ENCODE measurements around the gene CCDC178. TPM values are rescaled to one million over a fixed set of nuclear protein-coding genes. Genes with fewer than 3 reads are reported as not detected.

The CCDC178 gene
- total RNA-seq, 2 donors from 2014 or later, result 0.22 to 0.29 TPM

- no peaks in the 10 kb centered on the region for H3K4me1 Mint-ChIP-seq
- H3K9me3 Mint-ChIP-seq, result no peaks in the 10 kb centered on the region
- H3K4me3 Mint-ChIP-seq, result no peak overlapping the region
- H3K36me3 ChIP-seq (ENCODE audit: control insufficient read depth, insufficient read depth, low read length), result no peaks in the 10 kb centered on the region
- H3K27ac ChIP-seq (ENCODE audit: low read depth, low read length), result no peak overlapping the region
- no peaks in the 10 kb centered on the region for H3K4me1 ChIP-seq (ENCODE audit: control insufficient read depth, insufficient read depth, low read length)
- no peak overlapping the region for H3K27ac Mint-ChIP-seq
- no peak overlapping the region for H3K9ac ChIP-seq (ENCODE audit: extremely low read depth, low read length, poor library complexity, severe bottlenecking)
- TF ChIP-seq, protein P1, sequence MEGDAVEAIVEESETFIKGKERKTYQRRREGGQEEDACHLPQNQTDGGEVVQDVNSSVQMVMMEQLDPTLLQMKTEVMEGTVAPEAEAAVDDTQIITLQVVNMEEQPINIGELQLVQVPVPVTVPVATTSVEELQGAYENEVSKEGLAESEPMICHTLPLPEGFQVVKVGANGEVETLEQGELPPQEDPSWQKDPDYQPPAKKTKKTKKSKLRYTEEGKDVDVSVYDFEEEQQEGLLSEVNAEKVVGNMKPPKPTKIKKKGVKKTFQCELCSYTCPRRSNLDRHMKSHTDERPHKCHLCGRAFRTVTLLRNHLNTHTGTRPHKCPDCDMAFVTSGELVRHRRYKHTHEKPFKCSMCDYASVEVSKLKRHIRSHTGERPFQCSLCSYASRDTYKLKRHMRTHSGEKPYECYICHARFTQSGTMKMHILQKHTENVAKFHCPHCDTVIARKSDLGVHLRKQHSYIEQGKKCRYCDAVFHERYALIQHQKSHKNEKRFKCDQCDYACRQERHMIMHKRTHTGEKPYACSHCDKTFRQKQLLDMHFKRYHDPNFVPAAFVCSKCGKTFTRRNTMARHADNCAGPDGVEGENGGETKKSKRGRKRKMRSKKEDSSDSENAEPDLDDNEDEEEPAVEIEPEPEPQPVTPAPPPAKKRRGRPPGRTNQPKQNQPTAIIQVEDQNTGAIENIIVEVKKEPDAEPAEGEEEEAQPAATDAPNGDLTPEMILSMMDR (conservative IDR thresholded peaks at IDR 0.05), result no peak
- H3K36me3 Mint-ChIP-seq (ENCODE audit: low read depth), result no peaks in the 10 kb centered on the region
- peaks cover 3% of the 10 kb centered on the region for H3K27me3 Mint-ChIP-seq (ENCODE audit: insufficient read depth)
- H3K4me3 ChIP-seq (ENCODE audit: low read length), result no peak overlapping the region
- no peaks in the 10 kb centered on the region for H3K27me3 ChIP-seq (ENCODE audit: control insufficient read depth, insufficient read depth, low read length, poor library complexity, severe bottlenecking)
- WGBS, 2 experiments (ENCODE audit: insufficient coverage in 1 of 2, insufficient read length in 1 of 2), result no CpG with 5 or more reads among the region's 2 CpGs
- no peak for DNase-seq
- H3K9me3 ChIP-seq (ENCODE audit: control insufficient read depth, low read length), result no peaks in the 10 kb centered on the region
Measured at GRCh38 chr18:33076601-33077000, 363.9 kb downstream of the CCDC178 start.

DNA sequence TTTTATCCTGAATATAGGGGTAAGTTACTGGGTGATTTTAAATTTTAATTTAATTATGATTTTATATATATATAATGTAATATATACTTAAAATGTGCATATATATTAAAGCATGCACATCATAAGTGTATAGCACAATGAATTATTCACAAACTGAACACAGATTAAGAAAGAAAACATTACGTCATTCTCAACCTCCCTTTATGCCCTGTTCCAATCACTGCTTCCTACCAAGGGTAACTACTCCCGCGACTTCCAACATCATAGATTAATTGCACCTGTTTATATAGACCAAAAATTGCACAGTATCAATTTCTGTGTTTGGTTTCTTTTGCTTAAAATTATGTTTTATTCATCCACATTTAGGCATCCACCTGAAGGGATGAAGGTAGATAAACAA is 366.4 kb downstream of the CCDC178 start:
- DNase-seq, result no peak
- Mint-ChIP-seq H3K9me3 (no peaks in the 10 kb centered on the region), H3K4me1 (no peaks in the 10 kb centered on the region), H3K36me3 (ENCODE audit: low read depth) (no peaks in the 10 kb centered on the region), H3K4me3 (no peak overlapping the region), H3K27ac (no peak overlapping the region), H3K27me3 (ENCODE audit: insufficient read depth) (no peaks in the 10 kb centered on the region)
- TF ChIP-seq, protein P1 (conservative IDR thresholded peaks at IDR 0.05), result no peak
- Histone ChIP-seq H3K27ac (ENCODE audit: low read depth, low read length) (no peak overlapping the region), H3K27me3 (ENCODE audit: control insufficient read depth, insufficient read depth, low read length, poor library complexity, severe bottlenecking) (no peaks in the 10 kb centered on the region), H3K4me3 (ENCODE audit: low read length) (no peak overlapping the region), H3K36me3 (ENCODE audit: control insufficient read depth, insufficient read depth, low read length) (no peaks in the 10 kb centered on the region), H3K4me1 (ENCODE audit: control insufficient read depth, insufficient read depth, low read length) (no peaks in the 10 kb centered on the region), H3K9me3 (ENCODE audit: control insufficient read depth, low read length) (no peaks in the 10 kb centered on the region), H3K9ac (ENCODE audit: extremely low read depth, low read length, poor library complexity, severe bottlenecking) (no peak overlapping the region)
- WGBS, 2 experiments (ENCODE audit: insufficient coverage in 1 of 2, insufficient read length in 1 of 2), result 75 to 100% methylated on average over 1 to 3 of the region's 3 CpGs

- Histone ChIP-seq H3K9me3 (ENCODE audit: control insufficient read depth, low read length) (no peaks in the 10 kb centered on the region), H3K4me3 (ENCODE audit: low read length) (no peak overlapping the region), H3K27ac (ENCODE audit: low read depth, low read length) (no peak overlapping the region), H3K36me3 (ENCODE audit: control insufficient read depth, insufficient read depth, low read length) (no peaks in the 10 kb centered on the region), H3K4me1 (ENCODE audit: control insufficient read depth, insufficient read depth, low read length) (no peaks in the 10 kb centered on the region), H3K27me3 (ENCODE audit: control insufficient read depth, insufficient read depth, low read length, poor library complexity, severe bottlenecking) (no peaks in the 10 kb centered on the region), H3K9ac (ENCODE audit: extremely low read depth, low read length, poor library complexity, severe bottlenecking) (no peak overlapping the region)
- peaks cover 1% of the 10 kb centered on the region for H3K4me1 Mint-ChIP-seq
- TF ChIP-seq, protein P1 (conservative IDR thresholded peaks at IDR 0.05), result no peak
- 88 to 90% methylated on average over 3 to 6 of the region's 6 CpGs for WGBS, 2 experiments (ENCODE audit: insufficient coverage in 1 of 2, insufficient read length in 1 of 2)
- no peak for DNase-seq
- H3K9me3 Mint-ChIP-seq, result no peaks in the 10 kb centered on the region
- no peak overlapping the region for H3K4me3 Mint-ChIP-seq
- H3K36me3 Mint-ChIP-seq (ENCODE audit: low read depth), result no peaks in the 10 kb centered on the region
- peaks cover 2% of the 10 kb centered on the region for H3K27me3 Mint-ChIP-seq (ENCODE audit: insufficient read depth)
- no peak overlapping the region for H3K27ac Mint-ChIP-seq
Measured at GRCh38 chr18:33062834-33063364, 377.6 kb downstream of the CCDC178 start.

All from endodermal cell (in vitro differentiated cells).